Lower leg skin (tissue), 4 donors: Measurements from ENCODE around the gene RNF144A. TPM values are rescaled to one million over a fixed set of nuclear protein-coding genes. Genes with fewer than 3 reads are reported as not detected.

Experiments used
- DNase-seq, 2 donors: peaks; one replicate each; pipeline ENCODE4 v3.0.0-alpha.2; 2019; ENCODE audit warnings: low spot score in 2 of 2
- H3K4me3 ChIP-seq: fragments of 200-600 bp; sonication (generic); 2 replicates; pipeline ENCODE4 v1.5.1; 2017; ENCODE audit warnings: mild to moderate bottlenecking, low read depth; ENCODE audit not compliant: poor library complexity, severe bottlenecking
- POLR2A ChIP-seq, 2 donors: fragments of 450-650 bp; IDR thresholded peaks; one replicate each; pipeline ENCODE4 v1.6.1; 2016 to 2017; ENCODE audit warnings: antibody characterized with exemption in 2 of 2, mild to moderate bottlenecking in 1 of 2, moderate library complexity in 1 of 2
- WGBS, 2 donors: methylation state at CpG; one replicate each; pipeline ENCODE4 v1.1.5; 2018; 5-methylcytosine and 5-hydroxymethylcytosine counted together
- intact Hi-C: fragments of 100-400 bp; cut with DNase I; formaldehyde crosslinking; loops from one replicate; pipeline ENCODE4 v1.15.0; 2023; ENCODE audit warnings: low total_unique reads
- total RNA-seq, 4 donors: library from RNA; depleted of rRNA; stranded (reverse); fragments of >200 nt; gene quantifications; one replicate each; pipeline ENCODE4 v1.1.0, GENCODE V29; 2016
- TF ChIP-seq, protein P1 (sequence below), 3 donors: fragments of 450-650 bp; IDR thresholded peaks; one replicate each; pipeline ENCODE4 v1.5.1; 2016; ENCODE audit warnings: antibody characterized with exemption in 3 of 3, mild to moderate bottlenecking in 3 of 3, moderate library complexity in 2 of 3

The RNF144A gene
- total RNA-seq, 4 donors from 2014 or later = 5.2 to 10.9 (median 7.6) TPM

DNA sequence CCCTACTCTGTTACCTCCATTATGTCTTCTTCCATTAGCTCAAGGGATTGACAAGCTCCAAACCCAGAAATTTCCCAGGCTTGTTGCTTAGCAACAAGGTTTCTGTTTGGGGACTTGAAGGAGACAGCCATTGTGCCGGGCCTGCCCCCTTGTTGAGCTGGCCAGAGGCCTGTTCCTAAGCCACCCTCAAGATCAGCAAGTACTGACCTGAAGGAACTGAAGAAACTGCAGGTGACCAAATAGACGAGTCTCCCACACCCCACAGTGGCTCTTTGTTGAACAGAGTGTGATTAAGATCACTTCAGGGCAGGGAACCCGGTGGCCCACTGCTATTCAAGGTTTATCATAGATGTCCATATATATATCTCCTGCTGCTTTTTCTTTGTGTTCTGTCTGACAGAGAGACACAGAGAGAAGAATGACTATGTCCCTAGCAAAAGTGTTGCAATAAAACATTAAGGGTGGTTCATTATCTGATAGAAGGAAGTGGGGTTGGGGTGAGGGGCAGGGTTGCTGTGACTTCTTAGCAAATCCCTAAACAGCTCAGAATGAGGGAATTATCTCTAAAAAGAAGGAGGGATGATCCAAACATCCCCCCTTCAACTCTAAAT is 69.2 kb downstream of the RNF144A start:
- TF ChIP-seq POLR2A (IDR thresholded peaks at IDR 0.05) = no peak
- TF ChIP-seq, protein P1, sequence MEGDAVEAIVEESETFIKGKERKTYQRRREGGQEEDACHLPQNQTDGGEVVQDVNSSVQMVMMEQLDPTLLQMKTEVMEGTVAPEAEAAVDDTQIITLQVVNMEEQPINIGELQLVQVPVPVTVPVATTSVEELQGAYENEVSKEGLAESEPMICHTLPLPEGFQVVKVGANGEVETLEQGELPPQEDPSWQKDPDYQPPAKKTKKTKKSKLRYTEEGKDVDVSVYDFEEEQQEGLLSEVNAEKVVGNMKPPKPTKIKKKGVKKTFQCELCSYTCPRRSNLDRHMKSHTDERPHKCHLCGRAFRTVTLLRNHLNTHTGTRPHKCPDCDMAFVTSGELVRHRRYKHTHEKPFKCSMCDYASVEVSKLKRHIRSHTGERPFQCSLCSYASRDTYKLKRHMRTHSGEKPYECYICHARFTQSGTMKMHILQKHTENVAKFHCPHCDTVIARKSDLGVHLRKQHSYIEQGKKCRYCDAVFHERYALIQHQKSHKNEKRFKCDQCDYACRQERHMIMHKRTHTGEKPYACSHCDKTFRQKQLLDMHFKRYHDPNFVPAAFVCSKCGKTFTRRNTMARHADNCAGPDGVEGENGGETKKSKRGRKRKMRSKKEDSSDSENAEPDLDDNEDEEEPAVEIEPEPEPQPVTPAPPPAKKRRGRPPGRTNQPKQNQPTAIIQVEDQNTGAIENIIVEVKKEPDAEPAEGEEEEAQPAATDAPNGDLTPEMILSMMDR (IDR thresholded peaks at IDR 0.05) = no peak
- intact Hi-C loops = no loop called here
- no peak for DNase-seq
- H3K4me3 ChIP-seq = no peak overlapping the region
- 54 to 60% methylated on average over 3 of the region's 3 CpGs for WGBS, 2 donors

DNA sequence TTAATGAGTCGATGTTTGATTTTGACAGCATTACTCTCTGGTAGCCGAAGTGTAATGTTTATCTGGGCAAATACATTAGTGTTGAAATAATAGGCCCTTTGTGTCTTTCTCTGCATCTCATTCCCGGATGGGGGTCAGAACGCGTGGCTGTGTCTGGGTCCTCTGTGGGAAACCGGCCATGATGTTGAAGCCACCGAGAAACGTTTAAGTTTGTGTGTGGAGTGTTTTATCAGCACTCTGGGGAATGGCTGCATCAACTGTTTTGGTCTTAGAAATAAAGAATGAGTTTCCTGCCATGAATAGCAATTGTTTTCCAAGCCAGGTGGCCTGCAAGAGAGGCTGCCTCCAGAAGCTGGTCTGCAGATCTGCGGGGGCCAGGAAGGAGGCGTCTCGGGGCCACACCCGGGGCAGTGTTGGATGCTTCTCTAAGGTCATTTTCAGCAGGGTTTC is 69.7 kb downstream of the RNF144A start:
- no peak for DNase-seq
- H3K4me3 ChIP-seq = no peak overlapping the region
- TF ChIP-seq, protein P1 (IDR thresholded peaks at IDR 0.05) = no peak
- no peak for TF ChIP-seq POLR2A (IDR thresholded peaks at IDR 0.05)
- WGBS, 2 donors = 71 to 72% methylated on average over 12 of the region's 12 CpGs
- intact Hi-C loops = no loop called here

DNA sequence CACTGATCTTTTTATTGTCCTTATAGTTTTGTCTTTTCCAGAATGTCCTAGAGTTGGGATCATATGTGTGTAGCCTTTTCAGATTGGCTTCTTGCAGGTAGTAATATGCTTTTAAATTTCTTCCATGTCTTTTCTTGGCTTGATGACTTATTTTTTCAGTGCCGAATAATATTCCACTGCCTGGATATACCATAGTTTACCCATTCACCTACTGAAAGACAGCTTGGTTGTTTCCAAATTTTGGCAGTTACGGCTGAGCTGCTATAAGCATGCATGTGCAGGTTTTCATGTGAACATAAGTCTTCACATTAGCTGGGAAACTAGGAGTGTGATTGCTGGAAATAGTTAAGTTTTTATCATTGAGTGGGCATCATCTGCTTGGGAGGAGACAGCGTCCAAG is 73.7 kb downstream of the RNF144A start:
- TF ChIP-seq POLR2A (IDR thresholded peaks at IDR 0.05) = no peak
- TF ChIP-seq, protein P1 (IDR thresholded peaks at IDR 0.05) = no peak
- no peak overlapping the region for H3K4me3 ChIP-seq
- no peak for DNase-seq
- WGBS, 2 donors = 80 to 85% methylated on average over 3 of the region's 3 CpGs
- intact Hi-C loops = no loop called here

DNA sequence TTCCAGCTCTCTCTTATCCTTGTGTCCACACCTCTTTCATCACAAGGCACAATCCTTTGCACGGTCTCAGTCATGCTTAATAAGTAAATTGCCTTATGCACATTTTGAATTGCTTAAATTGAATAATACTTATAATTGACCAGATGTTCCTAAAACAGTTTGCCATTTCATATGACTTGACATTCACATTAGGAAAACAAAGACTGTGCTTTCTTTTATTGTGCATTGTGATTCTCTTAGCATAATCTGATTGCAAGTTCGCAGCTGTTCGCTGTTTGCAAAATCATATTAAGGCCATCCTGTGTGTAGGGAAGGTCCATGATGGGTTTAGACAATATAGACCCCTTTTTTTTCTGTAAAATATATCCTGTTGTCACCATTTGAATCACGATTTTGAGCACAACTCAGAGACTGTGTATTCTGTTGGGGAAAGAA is 75.6 kb downstream of the RNF144A start:
- intact Hi-C loops = no loop called here
- no peak overlapping the region for H3K4me3 ChIP-seq
- DNase-seq = no peak
- TF ChIP-seq, protein P1 (IDR thresholded peaks at IDR 0.05) = no peak
- TF ChIP-seq POLR2A (IDR thresholded peaks at IDR 0.05) = no peak
- WGBS, 2 donors = 62 to 63% methylated on average over 4 of the region's 4 CpGs

DNA sequence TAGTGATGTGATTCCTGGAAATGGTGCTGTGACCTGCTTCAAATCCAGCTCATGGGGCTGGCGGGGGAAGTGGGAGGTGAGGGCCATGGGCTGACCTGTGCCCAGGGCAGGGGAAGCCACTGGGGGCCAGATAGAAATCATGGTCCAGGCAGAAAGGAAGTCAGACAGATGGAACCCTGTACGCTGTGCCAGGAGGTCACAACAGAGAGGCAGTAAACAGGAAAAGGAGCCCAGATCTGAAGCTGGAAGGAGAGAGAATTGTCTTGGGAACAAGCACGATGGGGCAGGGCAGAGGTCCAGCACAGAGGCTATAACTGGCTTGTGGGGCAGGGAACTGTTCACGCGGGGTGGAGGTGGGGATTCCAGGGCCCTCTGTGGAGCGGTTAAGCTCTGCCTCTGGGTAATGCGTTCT is 76.0 kb downstream of the RNF144A start:
- intact Hi-C loops = no loop called here
- WGBS, 2 donors = 52 to 58% methylated on average over 7 of the region's 7 CpGs

More for the DNA sequence above, 76.0 kb downstream of the RNF144A start:
- no peak for TF ChIP-seq POLR2A (IDR thresholded peaks at IDR 0.05)
- TF ChIP-seq, protein P1 (IDR thresholded peaks at IDR 0.05) = no peak
- DNase-seq = no peak
- no peak overlapping the region for H3K4me3 ChIP-seq
